Measurements from ENCODE around the gene MITF. TPM values are rescaled to one million over a fixed set of nuclear protein-coding genes. Genes with fewer than 3 reads are reported as not detected.

MITF gene
- polyA plus RNA-seq, 1 donor = 2.8 TPM

DNA sequence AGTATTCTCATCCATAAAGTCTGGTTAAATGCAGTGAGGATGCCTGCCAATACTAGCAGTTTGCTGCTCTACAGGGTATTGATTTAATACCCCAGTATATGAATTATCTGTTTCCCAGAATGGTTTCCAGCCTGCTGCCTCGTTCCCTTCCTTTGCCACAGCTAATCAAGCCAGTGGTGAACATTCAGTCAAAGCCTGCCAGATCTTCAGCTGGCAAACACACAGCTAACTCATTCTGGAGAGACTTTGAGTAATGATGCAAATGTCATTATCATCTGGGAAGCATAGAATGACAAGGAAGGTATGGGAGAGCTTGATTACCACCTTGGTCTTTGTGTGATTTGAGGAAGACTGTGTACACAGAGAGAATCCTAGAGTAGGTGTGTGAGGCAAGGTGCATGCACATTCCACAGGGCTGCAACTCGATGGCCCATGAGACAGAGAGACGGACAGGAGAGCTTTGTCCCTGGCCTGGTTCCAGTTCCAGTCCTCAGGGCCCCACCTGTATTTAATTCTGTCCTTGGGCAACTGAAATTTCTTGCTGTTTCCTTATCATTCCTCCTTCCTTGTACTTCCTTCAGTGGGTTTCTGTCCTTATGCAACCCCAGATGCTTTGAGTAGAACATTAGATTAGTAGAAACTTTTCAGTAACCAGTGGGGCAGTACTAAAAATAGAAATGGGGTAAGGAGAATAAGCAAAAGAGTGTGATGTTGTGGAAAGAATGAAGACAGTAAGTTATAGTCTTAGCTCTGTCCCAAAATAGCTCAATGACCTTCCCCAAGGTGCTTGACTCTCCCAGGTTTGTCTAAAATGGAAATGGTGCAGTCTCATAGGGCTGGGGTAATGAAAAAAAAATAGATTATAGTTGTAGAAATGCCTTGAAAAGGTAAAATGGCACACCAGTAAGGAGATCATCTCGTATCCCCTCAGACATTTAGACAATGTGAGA, 72.5 kb downstream of the MITF start:
- Histone ChIP-seq H3K36me3 (ENCODE audit: control insufficient read depth, insufficient read depth, low read length) (no peaks in the 10 kb centered on the region), H3K9me3 (ENCODE audit: control insufficient read depth, low read depth, low read length) (no peaks in the 10 kb centered on the region), H3K4me3 (ENCODE audit: low read length) (no peak overlapping the region), H3K4me1 (ENCODE audit: control insufficient read depth, insufficient read depth, low read length) (no peaks in the 10 kb centered on the region), H3K27me3 (ENCODE audit: control insufficient read depth, insufficient read depth, low read length) (no peaks in the 10 kb centered on the region), H3K27ac (ENCODE audit: low read length) (no peak overlapping the region)
- WGBS (ENCODE audit: insufficient coverage, low lambda C conversion rate) = no CpG with 5 or more reads among the region's 4 CpGs
- DNase-seq = no peak

DNA sequence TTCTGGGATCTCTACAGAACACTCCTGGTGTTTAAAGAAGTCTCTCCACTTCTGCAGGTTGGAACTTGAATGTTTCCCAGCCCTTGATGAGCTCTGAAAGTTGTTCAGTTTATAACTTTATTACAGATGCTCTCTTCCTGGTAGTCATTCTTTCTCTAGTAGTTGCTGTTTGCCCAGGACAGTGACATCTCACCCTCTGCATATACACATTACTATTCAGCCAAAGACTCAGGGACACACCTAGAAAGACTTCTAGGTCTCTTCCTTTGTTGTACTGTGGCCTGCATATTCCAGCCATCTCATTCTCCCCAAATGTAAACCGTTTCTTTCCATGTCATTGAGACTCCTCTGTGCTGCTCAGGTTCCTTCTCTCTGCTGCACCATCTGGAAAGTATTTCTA, 76.7 kb downstream of the MITF start:
- 57% methylated on average over 1 of the region's 1 CpG for WGBS (ENCODE audit: insufficient coverage, low lambda C conversion rate)
- Histone ChIP-seq H3K36me3 (ENCODE audit: control insufficient read depth, insufficient read depth, low read length) (no peaks in the 10 kb centered on the region), H3K4me3 (ENCODE audit: low read length) (no peak overlapping the region), H3K27me3 (ENCODE audit: control insufficient read depth, insufficient read depth, low read length) (no peaks in the 10 kb centered on the region), H3K9me3 (ENCODE audit: control insufficient read depth, low read depth, low read length) (no peaks in the 10 kb centered on the region), H3K4me1 (ENCODE audit: control insufficient read depth, insufficient read depth, low read length) (no peaks in the 10 kb centered on the region), H3K27ac (ENCODE audit: low read length) (no peak overlapping the region)
- DNase-seq = no peak

DNA sequence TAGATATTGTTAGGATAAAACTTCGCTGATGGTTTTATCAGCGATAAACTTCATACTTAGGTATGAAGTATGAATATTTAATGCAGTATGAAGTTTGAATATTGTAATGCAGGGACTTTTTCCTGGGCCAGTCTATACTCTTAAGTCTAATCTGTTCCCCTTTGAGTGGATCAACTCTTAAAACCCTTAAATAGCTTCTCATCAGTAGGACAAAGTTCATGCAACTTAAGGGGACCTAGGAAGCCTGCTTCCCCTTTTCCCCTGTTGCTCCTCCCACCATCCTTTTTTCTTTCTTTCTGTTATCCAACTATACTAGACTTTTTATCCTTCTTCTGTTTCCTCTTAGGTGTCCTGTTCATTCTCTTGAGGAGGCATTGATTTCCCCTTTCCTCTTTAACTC, 78.7 kb downstream of the MITF start:
- Histone ChIP-seq H3K27ac (ENCODE audit: low read length) (no peak overlapping the region), H3K36me3 (ENCODE audit: control insufficient read depth, insufficient read depth, low read length) (no peaks in the 10 kb centered on the region), H3K27me3 (ENCODE audit: control insufficient read depth, insufficient read depth, low read length) (no peaks in the 10 kb centered on the region), H3K4me3 (ENCODE audit: low read length) (no peak overlapping the region), H3K9me3 (ENCODE audit: control insufficient read depth, low read depth, low read length) (no peaks in the 10 kb centered on the region), H3K4me1 (ENCODE audit: control insufficient read depth, insufficient read depth, low read length) (no peaks in the 10 kb centered on the region)
- no peak for DNase-seq
- no CpG with 5 or more reads among the region's 2 CpGs for WGBS (ENCODE audit: insufficient coverage, low lambda C conversion rate)

DNA sequence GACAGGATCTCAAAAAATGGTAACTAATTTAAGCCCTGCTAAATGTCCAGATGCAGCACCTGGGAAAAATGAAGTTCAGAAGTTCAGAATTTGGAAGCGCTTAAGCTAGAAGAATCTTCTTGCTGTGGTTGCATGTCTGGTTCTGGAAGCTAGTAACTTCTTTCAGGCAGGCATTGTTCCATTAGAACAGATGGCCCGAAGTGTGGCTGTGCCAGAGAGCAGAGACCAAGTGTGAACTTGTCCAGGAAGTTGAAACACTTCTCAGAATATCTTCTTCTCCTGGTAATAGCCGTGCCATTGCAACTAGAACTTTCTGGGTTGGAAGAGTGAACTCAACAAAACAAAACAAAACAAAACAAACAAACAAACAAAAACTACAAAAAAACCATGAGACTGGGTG, 80.0 kb downstream of the MITF start:
- Histone ChIP-seq H3K36me3 (ENCODE audit: control insufficient read depth, insufficient read depth, low read length) (no peaks in the 10 kb centered on the region), H3K4me3 (ENCODE audit: low read length) (no peak overlapping the region), H3K4me1 (ENCODE audit: control insufficient read depth, insufficient read depth, low read length) (no peaks in the 10 kb centered on the region), H3K27ac (ENCODE audit: low read length) (no peak overlapping the region), H3K9me3 (ENCODE audit: control insufficient read depth, low read depth, low read length) (no peaks in the 10 kb centered on the region), H3K27me3 (ENCODE audit: control insufficient read depth, insufficient read depth, low read length) (no peaks in the 10 kb centered on the region)
- no peak for DNase-seq
- 60% methylated on average over 1 of the region's 3 CpGs for WGBS (ENCODE audit: insufficient coverage, low lambda C conversion rate)

DNA sequence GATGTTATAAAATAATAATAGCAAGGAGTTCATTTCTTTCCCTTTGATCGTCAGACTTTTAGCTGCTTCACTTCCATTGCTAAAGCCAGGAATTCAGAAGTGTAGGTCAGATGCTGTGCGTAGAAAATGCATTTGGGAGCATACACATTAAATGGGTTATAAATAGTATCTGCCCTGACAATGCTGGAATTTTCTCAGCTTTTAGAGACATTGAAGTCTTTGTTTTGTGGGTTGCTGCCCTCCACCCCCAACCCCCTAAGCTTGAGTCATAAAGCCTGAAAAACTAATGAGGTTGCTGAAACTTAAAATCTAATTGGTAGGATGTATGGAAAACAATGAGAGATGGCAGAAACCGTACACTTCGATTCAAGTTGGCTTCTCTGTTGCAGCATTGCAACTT, 81.9 kb downstream of the MITF start:
- Histone ChIP-seq H3K4me3 (ENCODE audit: low read length) (no peak overlapping the region), H3K4me1 (ENCODE audit: control insufficient read depth, insufficient read depth, low read length) (no peaks in the 10 kb centered on the region), H3K9me3 (ENCODE audit: control insufficient read depth, low read depth, low read length) (no peaks in the 10 kb centered on the region), H3K36me3 (ENCODE audit: control insufficient read depth, insufficient read depth, low read length) (no peaks in the 10 kb centered on the region), H3K27me3 (ENCODE audit: control insufficient read depth, insufficient read depth, low read length) (no peaks in the 10 kb centered on the region), H3K27ac (ENCODE audit: low read length) (no peak overlapping the region)
- no peak for DNase-seq
- WGBS (ENCODE audit: insufficient coverage, low lambda C conversion rate) = 100% methylated on average over 3 of the region's 4 CpGs

DNA sequence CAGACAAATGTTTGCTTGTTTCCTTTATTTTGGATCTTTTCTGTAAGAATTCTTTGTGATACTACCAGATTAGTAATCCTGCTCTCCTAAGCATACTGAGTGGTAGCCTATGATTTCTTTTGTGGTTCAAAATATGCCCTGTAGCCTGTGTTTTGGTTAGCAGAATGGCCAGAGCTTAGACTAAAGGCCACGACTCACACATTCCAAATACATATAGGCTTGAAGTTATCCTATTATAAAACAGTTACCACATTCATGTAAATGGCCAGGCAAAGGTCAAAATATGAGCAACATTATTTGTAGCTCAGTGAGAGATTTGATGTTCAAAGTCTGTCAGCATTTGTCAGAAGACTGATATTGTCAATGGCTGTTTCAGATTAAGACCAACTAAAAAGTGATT, 84.5 kb downstream of the MITF start:
- Histone ChIP-seq H3K9me3 (ENCODE audit: control insufficient read depth, low read depth, low read length) (no peaks in the 10 kb centered on the region), H3K27me3 (ENCODE audit: control insufficient read depth, insufficient read depth, low read length) (no peaks in the 10 kb centered on the region), H3K36me3 (ENCODE audit: control insufficient read depth, insufficient read depth, low read length) (no peaks in the 10 kb centered on the region), H3K4me1 (ENCODE audit: control insufficient read depth, insufficient read depth, low read length) (no peaks in the 10 kb centered on the region), H3K4me3 (ENCODE audit: low read length) (no peak overlapping the region), H3K27ac (ENCODE audit: low read length) (no peak overlapping the region)
- no CpG with 5 or more reads among the region's 1 CpG for WGBS (ENCODE audit: insufficient coverage, low lambda C conversion rate)
- no peak for DNase-seq

DNA sequence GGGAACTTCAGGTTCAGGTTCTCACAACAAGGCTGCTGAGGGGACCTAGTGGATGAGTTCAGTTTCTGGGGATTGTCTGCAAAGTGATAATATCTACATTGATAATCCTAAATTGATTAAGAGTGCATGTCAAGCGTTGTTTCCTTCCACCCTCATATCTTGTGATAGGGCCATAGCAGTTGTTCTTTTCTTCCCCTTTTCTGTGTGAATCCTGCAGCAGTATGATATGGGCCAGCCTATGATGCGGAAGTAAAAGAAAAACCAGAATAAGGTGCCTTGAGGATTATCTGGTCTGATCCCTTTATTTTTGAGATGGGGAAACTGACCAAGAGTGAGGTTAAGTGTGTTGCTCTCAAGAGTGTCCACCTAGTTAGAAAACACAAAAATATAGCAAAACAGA, 86.2 kb downstream of the MITF start:
- DNase-seq = no peak
- no peaks in the 10 kb centered on the region for H3K9me3 ChIP-seq (ENCODE audit: control insufficient read depth, low read depth, low read length)
- H3K27me3 ChIP-seq (ENCODE audit: control insufficient read depth, insufficient read depth, low read length) = no peaks in the 10 kb centered on the region
- WGBS (ENCODE audit: insufficient coverage, low lambda C conversion rate) = no CpG with 5 or more reads among the region's 2 CpGs
- no peak overlapping the region for H3K4me3 ChIP-seq (ENCODE audit: low read length)
- H3K36me3 ChIP-seq (ENCODE audit: control insufficient read depth, insufficient read depth, low read length) = no peaks in the 10 kb centered on the region
- H3K4me1 ChIP-seq (ENCODE audit: control insufficient read depth, insufficient read depth, low read length) = no peaks in the 10 kb centered on the region
- no peak overlapping the region for H3K27ac ChIP-seq (ENCODE audit: low read length)

DNA sequence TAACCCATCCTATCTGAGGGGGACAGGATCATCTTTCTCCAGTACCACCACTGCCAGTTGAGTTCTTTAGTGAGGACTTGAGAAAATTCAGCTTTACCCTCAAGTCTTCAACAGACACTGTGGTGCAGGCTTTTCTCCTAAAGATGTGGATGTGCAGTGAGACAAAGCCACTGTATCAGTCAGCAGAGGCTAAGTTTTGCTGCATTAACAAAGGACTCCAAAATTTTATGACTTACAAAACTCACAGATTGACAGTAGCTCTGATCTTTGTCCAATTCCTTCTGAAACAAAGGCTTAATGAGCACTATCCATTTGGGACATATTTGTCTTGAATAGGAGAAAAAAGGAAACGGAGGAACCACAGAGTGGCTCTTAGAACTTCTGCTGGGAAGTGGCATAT, 87.9 kb downstream of the MITF start:
- no peak for DNase-seq
- Histone ChIP-seq H3K27me3 (ENCODE audit: control insufficient read depth, insufficient read depth, low read length) (no peaks in the 10 kb centered on the region), H3K9me3 (ENCODE audit: control insufficient read depth, low read depth, low read length) (no peaks in the 10 kb centered on the region), H3K27ac (ENCODE audit: low read length) (no peak overlapping the region), H3K4me3 (ENCODE audit: low read length) (no peak overlapping the region), H3K4me1 (ENCODE audit: control insufficient read depth, insufficient read depth, low read length) (no peaks in the 10 kb centered on the region), H3K36me3 (ENCODE audit: control insufficient read depth, insufficient read depth, low read length) (no peaks in the 10 kb centered on the region)
- no CpG with 5 or more reads among the region's 1 CpG for WGBS (ENCODE audit: insufficient coverage, low lambda C conversion rate)

DNA sequence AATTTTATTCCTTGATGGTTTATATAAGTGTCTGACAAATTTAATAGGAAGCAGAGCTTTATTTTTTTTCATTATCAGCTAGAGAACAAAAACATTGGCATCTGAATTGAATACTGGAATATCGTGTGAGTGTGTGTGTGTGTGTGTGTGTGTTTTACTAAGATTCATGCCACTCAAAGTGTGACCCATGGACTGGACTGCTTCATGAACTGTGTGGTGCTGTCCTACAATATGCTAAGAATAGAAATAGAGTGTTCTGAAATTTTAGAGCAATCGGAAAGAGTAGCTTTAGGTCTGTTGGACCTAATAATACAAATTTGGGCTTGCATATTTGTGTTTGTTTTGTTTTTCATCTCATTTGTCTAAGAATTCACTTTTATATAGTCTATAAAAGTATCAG, 89.6 kb downstream of the MITF start:
- no peaks in the 10 kb centered on the region for H3K9me3 ChIP-seq (ENCODE audit: control insufficient read depth, low read depth, low read length)
- no peak for DNase-seq
- no peaks in the 10 kb centered on the region for H3K4me1 ChIP-seq (ENCODE audit: control insufficient read depth, insufficient read depth, low read length)
- no peaks in the 10 kb centered on the region for H3K27me3 ChIP-seq (ENCODE audit: control insufficient read depth, insufficient read depth, low read length)
- H3K36me3 ChIP-seq (ENCODE audit: control insufficient read depth, insufficient read depth, low read length) = no peaks in the 10 kb centered on the region
- no peak overlapping the region for H3K4me3 ChIP-seq (ENCODE audit: low read length)
- WGBS (ENCODE audit: insufficient coverage, low lambda C conversion rate) = no CpG with 5 or more reads among the region's 2 CpGs
- no peak overlapping the region for H3K27ac ChIP-seq (ENCODE audit: low read length)

DNA sequence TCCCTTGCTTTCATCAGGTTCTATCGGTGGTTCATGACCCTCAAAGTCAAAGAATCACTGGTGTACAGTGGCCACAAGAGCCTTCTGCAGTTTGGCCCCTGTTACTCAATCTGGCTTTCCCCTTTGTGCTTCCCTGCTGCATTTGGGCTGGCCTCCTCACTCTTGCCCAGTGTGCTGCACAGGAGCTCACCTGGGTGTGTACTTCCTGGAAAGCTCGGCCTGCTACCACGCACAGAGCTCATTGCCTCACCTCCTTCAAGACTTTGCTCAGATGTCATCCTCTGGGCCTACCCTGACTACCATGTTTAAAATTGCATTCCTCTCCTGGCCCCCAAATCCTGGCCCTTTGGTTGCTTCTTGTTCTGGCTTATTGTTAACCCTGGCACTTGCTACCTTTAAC, 90.9 kb downstream of the MITF start:
- no peaks in the 10 kb centered on the region for H3K27me3 ChIP-seq (ENCODE audit: control insufficient read depth, insufficient read depth, low read length)
- no peak overlapping the region for H3K27ac ChIP-seq (ENCODE audit: low read length)
- WGBS (ENCODE audit: insufficient coverage, low lambda C conversion rate) = 80% methylated on average over 1 of the region's 3 CpGs
- H3K9me3 ChIP-seq (ENCODE audit: control insufficient read depth, low read depth, low read length) = peaks cover 2% of the 10 kb centered on the region
- no peak overlapping the region for H3K4me3 ChIP-seq (ENCODE audit: low read length)
- no peak for DNase-seq
- H3K36me3 ChIP-seq (ENCODE audit: control insufficient read depth, insufficient read depth, low read length) = no peaks in the 10 kb centered on the region
- no peaks in the 10 kb centered on the region for H3K4me1 ChIP-seq (ENCODE audit: control insufficient read depth, insufficient read depth, low read length)

DNA sequence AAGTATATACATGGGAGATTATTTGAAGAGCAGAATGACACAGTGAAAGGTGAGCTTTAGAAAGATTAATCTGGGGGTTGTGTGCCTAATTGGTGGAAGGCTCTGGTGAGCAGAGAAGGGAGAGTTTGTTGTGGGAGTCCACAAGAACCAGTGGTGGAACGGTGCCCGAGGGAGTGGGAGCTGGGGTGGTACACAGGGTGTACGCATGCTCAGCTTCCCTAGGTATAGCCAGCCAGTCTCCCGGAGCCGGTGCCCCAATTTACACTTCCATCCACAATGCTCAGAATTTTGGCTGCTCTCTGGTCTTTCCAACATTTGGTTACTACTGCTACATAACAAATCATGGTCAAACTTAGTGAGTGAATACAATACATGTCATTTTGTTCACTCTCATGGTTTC, 92.5 kb downstream of the MITF start:
- no peaks in the 10 kb centered on the region for H3K36me3 ChIP-seq (ENCODE audit: control insufficient read depth, insufficient read depth, low read length)
- no peak overlapping the region for H3K27ac ChIP-seq (ENCODE audit: low read length)
- WGBS (ENCODE audit: insufficient coverage, low lambda C conversion rate) = 75% methylated on average over 2 of the region's 5 CpGs
- H3K27me3 ChIP-seq (ENCODE audit: control insufficient read depth, insufficient read depth, low read length) = no peaks in the 10 kb centered on the region
- H3K4me1 ChIP-seq (ENCODE audit: control insufficient read depth, insufficient read depth, low read length) = no peaks in the 10 kb centered on the region
- peaks cover 2% of the 10 kb centered on the region for H3K9me3 ChIP-seq (ENCODE audit: control insufficient read depth, low read depth, low read length)
- no peak overlapping the region for H3K4me3 ChIP-seq (ENCODE audit: low read length)
- no peak for DNase-seq
